Measurements from ENCODE around the gene ARHGAP6. TPM values are rescaled to one million over a fixed set of nuclear protein-coding genes. Genes with fewer than 3 reads are reported as not detected.

ARHGAP6 gene
- total RNA-seq, 1 donor from 2014 or later, result not detected

DNA sequence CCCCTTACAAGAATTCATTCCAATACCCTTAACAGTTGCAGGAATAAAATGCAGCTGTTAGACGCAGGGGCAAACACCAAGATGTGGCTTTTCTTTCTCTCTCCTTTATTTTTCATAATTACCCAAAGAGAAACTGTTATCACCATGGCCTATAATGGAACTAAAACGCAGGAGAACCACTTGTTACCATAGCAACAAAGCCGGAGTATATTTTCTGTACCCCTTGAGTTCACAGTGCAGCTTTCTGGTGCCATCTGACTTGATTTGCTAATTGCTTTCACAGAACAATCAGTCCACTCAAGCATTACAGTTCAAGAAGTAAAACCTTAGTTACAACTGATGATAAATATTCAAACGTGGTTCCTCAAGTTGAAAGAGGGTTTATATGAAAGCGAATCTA lies 214.6 kb downstream of the ARHGAP6 start:
- intact Hi-C loops (cut with micrococcal nuclease), result no loop called here
- H3K9me3 Mint-ChIP-seq, result no peaks in the 10 kb centered on the region
- H3K27me3 Mint-ChIP-seq (ENCODE audit: low read depth), result no peaks in the 10 kb centered on the region
- no peak for DNase-seq (ENCODE audit: low spot score)
- no peak overlapping the region for H3K4me3 Mint-ChIP-seq (ENCODE audit: low read depth)
- H3K36me3 Mint-ChIP-seq (ENCODE audit: low read depth), result no peaks in the 10 kb centered on the region
- H3K4me1 Mint-ChIP-seq (ENCODE audit: low read depth), result no peaks in the 10 kb centered on the region
- H3K27ac Mint-ChIP-seq, result no peak overlapping the region

DNA sequence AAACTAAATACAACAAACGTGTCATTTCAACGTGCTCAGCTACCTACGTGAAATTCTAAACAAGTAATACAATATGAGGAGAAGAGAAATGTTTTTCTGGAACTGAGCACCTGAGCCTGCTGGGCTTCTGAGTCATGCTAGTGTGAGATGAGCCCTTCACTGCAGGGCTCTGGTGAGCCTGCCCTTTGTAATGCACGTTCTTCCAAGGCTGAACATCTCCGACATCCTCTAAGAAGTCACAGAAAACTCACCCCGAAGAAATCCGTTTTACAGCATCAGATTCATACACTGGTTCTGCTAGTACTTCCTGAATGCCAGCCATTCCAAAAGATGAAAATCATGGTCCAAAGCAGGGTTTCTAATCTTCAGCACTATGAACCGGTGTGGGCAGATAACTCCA lies 215.4 kb downstream of the ARHGAP6 start:
- Mint-ChIP-seq H3K27me3 (ENCODE audit: low read depth) (no peaks in the 10 kb centered on the region), H3K4me1 (ENCODE audit: low read depth) (no peaks in the 10 kb centered on the region), H3K4me3 (ENCODE audit: low read depth) (no peak overlapping the region), H3K27ac (no peak overlapping the region), H3K36me3 (ENCODE audit: low read depth) (no peaks in the 10 kb centered on the region), H3K9me3 (no peaks in the 10 kb centered on the region)
- DNase-seq (ENCODE audit: low spot score), result no peak
- intact Hi-C loops (cut with micrococcal nuclease), result no loop called here

DNA sequence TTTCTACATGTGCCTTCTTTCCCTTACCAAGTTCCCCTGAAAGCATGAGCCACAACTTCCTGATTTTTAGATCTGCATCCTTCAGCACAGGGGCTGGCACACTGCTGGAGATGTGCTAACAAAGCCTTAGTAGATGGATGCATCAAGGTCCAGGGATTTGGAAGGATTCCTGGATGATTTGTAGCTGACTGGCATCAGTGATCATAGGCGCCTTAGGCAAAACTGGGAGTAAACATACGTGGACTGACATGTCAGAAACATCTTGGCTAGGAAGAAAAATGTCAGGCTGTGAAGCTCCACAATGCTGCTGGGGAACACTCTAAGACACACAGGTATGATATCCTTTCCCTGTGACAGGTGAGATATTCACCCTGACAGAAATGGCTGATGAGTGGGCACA lies 216.1 kb downstream of the ARHGAP6 start:
- intact Hi-C loops (cut with micrococcal nuclease), result no loop called here
- DNase-seq (ENCODE audit: low spot score), result no peak
- no peak overlapping the region for H3K27ac Mint-ChIP-seq

GRCh38 chrX:11447418-11447817 lies 218.3 kb downstream of the ARHGAP6 start:
- intact Hi-C loops (cut with micrococcal nuclease), result no loop called here
- no peak overlapping the region for H3K27ac Mint-ChIP-seq
- no peaks in the 10 kb centered on the region for H3K36me3 Mint-ChIP-seq (ENCODE audit: low read depth)
- no peak overlapping the region for H3K4me3 Mint-ChIP-seq (ENCODE audit: low read depth)
- no peaks in the 10 kb centered on the region for H3K9me3 Mint-ChIP-seq
- no peaks in the 10 kb centered on the region for H3K4me1 Mint-ChIP-seq (ENCODE audit: low read depth)
- no peaks in the 10 kb centered on the region for H3K27me3 Mint-ChIP-seq (ENCODE audit: low read depth)
- DNase-seq (ENCODE audit: low spot score), result no peak

More for the DNA sequence above, 216.1 kb downstream of the ARHGAP6 start:
- no peaks in the 10 kb centered on the region for H3K9me3 Mint-ChIP-seq
- no peak overlapping the region for H3K4me3 Mint-ChIP-seq (ENCODE audit: low read depth)
- no peaks in the 10 kb centered on the region for H3K36me3 Mint-ChIP-seq (ENCODE audit: low read depth)
- H3K27me3 Mint-ChIP-seq (ENCODE audit: low read depth), result no peaks in the 10 kb centered on the region
- no peaks in the 10 kb centered on the region for H3K4me1 Mint-ChIP-seq (ENCODE audit: low read depth)

DNA sequence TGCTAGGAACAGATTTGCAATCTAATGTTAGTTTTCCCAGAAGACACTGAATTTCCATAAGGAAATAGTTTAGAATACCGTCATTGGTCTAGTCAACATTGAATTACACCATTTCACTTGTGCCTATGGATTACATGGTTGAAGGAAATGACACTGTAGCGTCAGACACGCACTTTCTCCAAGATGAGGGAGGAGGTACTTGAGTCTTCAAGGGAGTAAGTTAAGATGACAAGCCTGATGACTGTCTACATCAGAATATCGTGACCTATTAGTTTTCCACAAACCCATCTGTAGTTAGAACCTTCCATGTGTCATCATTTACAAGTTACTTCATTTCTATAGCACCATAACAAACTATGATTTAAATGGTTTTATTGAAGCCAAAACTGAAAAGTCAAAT lies 218.8 kb downstream of the ARHGAP6 start:
- H3K36me3 Mint-ChIP-seq (ENCODE audit: low read depth), result no peaks in the 10 kb centered on the region
- H3K4me1 Mint-ChIP-seq (ENCODE audit: low read depth), result no peaks in the 10 kb centered on the region

DNA sequence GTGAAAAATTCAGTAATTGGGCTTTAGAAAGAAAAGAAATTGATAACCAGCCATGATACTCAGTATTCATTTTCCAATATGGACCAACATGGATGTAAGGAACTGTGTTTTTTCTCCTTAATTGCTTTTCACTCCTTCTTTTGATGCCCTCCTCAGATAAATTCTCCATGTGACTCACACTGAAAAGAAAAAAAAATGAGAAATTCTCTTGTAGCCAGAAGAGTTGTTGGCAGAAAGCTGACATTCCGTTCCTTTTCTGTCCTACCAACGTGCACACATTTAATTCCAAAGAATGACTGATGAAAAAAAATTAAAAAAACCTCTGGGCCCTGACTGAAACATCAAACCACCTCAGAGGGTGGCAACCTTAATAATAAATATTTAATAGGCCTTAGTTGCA lies 219.4 kb downstream of the ARHGAP6 start:
- Mint-ChIP-seq H3K27me3 (ENCODE audit: low read depth) (no peaks in the 10 kb centered on the region), H3K4me1 (ENCODE audit: low read depth) (no peaks in the 10 kb centered on the region), H3K27ac (no peak overlapping the region), H3K36me3 (ENCODE audit: low read depth) (no peaks in the 10 kb centered on the region), H3K4me3 (ENCODE audit: low read depth) (no peak overlapping the region), H3K9me3 (no peaks in the 10 kb centered on the region)
- DNase-seq (ENCODE audit: low spot score), result no peak
- intact Hi-C loops (cut with micrococcal nuclease), result no loop called here

More for the DNA sequence above, 218.8 kb downstream of the ARHGAP6 start:
- no peaks in the 10 kb centered on the region for H3K9me3 Mint-ChIP-seq
- H3K27me3 Mint-ChIP-seq (ENCODE audit: low read depth), result no peaks in the 10 kb centered on the region
- intact Hi-C loops (cut with micrococcal nuclease), result no loop called here
- DNase-seq (ENCODE audit: low spot score), result no peak
- no peak overlapping the region for H3K4me3 Mint-ChIP-seq (ENCODE audit: low read depth)
- H3K27ac Mint-ChIP-seq, result no peak overlapping the region

DNA sequence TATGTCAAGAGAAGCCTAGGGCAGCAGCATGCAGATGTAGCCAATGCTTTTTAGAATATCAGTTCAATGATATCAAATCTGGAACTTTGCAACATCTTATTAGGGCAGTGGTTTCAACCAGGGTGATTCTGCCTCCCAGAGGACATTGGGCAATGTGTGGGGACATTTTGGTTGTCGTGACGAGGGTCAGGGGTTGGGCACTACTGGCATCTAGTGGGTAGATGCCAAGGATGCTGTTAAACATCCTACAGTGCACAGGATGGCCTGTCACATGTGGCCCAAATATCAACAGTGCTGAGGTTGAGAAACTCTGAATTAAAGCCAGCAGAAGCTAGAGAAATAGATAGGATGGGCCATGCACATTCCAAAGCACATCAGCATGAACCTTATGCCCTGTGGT lies 220.2 kb downstream of the ARHGAP6 start:
- Mint-ChIP-seq H3K4me1 (ENCODE audit: low read depth) (no peaks in the 10 kb centered on the region), H3K36me3 (ENCODE audit: low read depth) (no peaks in the 10 kb centered on the region), H3K9me3 (no peaks in the 10 kb centered on the region), H3K27ac (no peak overlapping the region), H3K4me3 (ENCODE audit: low read depth) (no peak overlapping the region), H3K27me3 (ENCODE audit: low read depth) (no peaks in the 10 kb centered on the region)
- DNase-seq (ENCODE audit: low spot score), result no peak
- intact Hi-C loops (cut with micrococcal nuclease), result no loop called here

DNA sequence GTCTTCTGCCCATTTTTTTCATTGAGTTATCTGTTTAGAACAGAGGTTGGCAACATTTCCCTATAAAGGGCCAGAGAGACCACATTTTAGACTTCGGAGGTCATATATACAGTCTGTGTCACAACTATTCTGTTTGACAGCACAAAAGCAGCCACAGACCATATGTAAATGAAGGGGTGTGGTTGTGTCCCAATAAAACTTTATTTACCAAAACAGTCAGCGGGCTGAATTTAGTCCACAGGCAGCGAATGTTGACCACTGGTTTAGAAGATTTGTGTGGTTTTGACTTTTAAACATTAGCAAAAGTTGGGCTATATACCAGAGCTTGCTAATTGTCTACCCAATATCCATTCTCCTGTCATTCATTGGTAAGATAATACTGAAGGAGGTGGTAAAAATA lies 221.7 kb downstream of the ARHGAP6 start:
- no peaks in the 10 kb centered on the region for H3K36me3 Mint-ChIP-seq (ENCODE audit: low read depth)
- DNase-seq (ENCODE audit: low spot score), result no peak
- H3K27ac Mint-ChIP-seq, result no peak overlapping the region
- no peak overlapping the region for H3K4me3 Mint-ChIP-seq (ENCODE audit: low read depth)
- no peaks in the 10 kb centered on the region for H3K27me3 Mint-ChIP-seq (ENCODE audit: low read depth)
- no peaks in the 10 kb centered on the region for H3K4me1 Mint-ChIP-seq (ENCODE audit: low read depth)
- H3K9me3 Mint-ChIP-seq, result no peaks in the 10 kb centered on the region
- intact Hi-C loops (cut with micrococcal nuclease), result no loop called here

DNA sequence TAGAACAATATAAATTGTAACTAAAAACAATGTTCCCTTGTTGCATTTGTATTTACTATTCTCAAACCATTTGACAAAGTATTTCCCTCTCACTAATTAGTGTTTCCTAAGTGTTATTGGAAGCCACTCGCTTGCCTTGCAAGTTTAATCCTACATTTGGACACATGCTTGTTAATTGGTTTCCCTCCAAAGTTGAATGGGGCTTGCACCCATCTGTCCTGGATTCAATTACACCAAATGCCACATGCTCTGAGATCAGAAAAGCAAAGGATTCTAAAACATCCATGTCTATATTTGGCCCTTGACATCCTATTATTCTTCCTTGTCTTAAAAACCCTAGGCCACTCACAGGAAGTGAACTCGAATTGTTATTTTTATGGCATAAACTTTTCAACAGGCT lies 225.9 kb downstream of the ARHGAP6 start:
- no peak overlapping the region for H3K4me3 Mint-ChIP-seq (ENCODE audit: low read depth)
- DNase-seq (ENCODE audit: low spot score), result no peak
- no peaks in the 10 kb centered on the region for H3K9me3 Mint-ChIP-seq
- intact Hi-C loops (cut with micrococcal nuclease), result no loop called here
- no peaks in the 10 kb centered on the region for H3K36me3 Mint-ChIP-seq (ENCODE audit: low read depth)
- H3K4me1 Mint-ChIP-seq (ENCODE audit: low read depth), result no peaks in the 10 kb centered on the region
- H3K27me3 Mint-ChIP-seq (ENCODE audit: low read depth), result no peaks in the 10 kb centered on the region
- H3K27ac Mint-ChIP-seq, result no peak overlapping the region

- H3K27ac Mint-ChIP-seq, result no peak overlapping the region
- no peak for DNase-seq (ENCODE audit: low spot score)
- no peaks in the 10 kb centered on the region for H3K27me3 Mint-ChIP-seq (ENCODE audit: low read depth)
- no peaks in the 10 kb centered on the region for H3K4me1 Mint-ChIP-seq (ENCODE audit: low read depth)
- intact Hi-C loops (cut with micrococcal nuclease), result no loop called here
- no peaks in the 10 kb centered on the region for H3K36me3 Mint-ChIP-seq (ENCODE audit: low read depth)
- H3K9me3 Mint-ChIP-seq, result no peaks in the 10 kb centered on the region
- H3K4me3 Mint-ChIP-seq (ENCODE audit: low read depth), result no peak overlapping the region
Observed at GRCh38 chrX:11438767-11439166, 227.0 kb downstream of the ARHGAP6 start.

- H3K27me3 Mint-ChIP-seq (ENCODE audit: low read depth), result no peaks in the 10 kb centered on the region
- H3K27ac Mint-ChIP-seq, result no peak overlapping the region
- H3K9me3 Mint-ChIP-seq, result no peaks in the 10 kb centered on the region
- intact Hi-C loops (cut with micrococcal nuclease), result no loop called here
- DNase-seq (ENCODE audit: low spot score), result no peak
- H3K4me3 Mint-ChIP-seq (ENCODE audit: low read depth), result no peak overlapping the region
- no peaks in the 10 kb centered on the region for H3K36me3 Mint-ChIP-seq (ENCODE audit: low read depth)
- no peaks in the 10 kb centered on the region for H3K4me1 Mint-ChIP-seq (ENCODE audit: low read depth)
Observed at GRCh38 chrX:11438380-11438723, 227.4 kb downstream of the ARHGAP6 start.

DNA sequence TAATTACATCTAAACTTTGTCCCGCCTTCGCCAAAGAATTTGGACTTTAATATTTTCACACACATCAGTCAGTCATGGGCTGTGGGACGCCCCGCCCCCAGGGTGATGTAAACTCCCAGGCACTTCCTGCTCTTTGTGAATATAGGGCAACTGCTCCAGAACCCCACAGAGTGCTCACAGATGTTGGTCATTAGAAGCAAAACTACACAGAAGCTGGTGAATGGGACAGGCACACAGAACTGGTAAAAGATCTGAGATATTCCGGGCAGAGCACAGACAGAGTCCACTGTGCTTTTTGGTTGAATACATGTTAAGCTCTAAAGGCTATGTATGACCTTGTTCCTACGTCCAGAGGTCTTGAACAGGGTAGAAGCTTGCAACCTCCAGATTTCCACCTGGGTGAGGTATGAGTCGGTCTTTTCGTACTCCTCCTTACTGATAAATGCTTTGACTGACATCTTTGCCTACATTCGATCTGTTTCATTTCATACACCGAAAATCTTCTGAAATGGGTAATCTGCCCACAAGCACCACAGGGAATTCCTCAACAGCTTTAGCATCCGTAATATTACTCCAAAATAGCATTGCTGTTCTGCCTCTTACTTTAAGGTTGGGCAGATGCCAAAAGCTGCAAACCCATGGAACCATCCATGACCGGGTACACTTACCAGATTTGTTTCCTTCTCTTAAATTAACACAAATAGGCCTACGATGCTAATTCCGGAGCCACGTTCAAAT lies 227.9 kb downstream of the ARHGAP6 start:
- no peak overlapping the region for H3K4me3 Mint-ChIP-seq (ENCODE audit: low read depth)

DNA sequence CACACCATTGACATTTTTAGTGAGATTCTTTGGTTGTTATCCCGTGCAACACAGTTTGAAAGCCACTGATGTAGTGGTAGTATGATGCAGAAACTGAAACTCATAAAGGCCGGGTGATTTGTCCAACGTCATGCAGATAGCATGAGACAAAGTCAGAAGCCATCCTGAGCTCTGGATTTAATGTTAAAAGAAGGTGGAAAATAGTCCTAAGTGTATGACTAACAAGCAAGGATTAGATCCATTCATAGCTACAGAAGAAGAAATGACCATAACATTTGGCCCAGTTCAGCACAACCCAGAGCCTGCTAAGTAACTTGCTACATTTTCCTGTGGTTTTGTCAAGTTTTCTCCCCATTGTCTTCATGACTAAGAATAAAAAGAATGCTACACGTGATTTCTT lies 230.2 kb downstream of the ARHGAP6 start:
- no peak overlapping the region for H3K4me3 Mint-ChIP-seq (ENCODE audit: low read depth)
- H3K4me1 Mint-ChIP-seq (ENCODE audit: low read depth), result no peaks in the 10 kb centered on the region
- no peaks in the 10 kb centered on the region for H3K27me3 Mint-ChIP-seq (ENCODE audit: low read depth)
- no peak for DNase-seq (ENCODE audit: low spot score)
- no peaks in the 10 kb centered on the region for H3K9me3 Mint-ChIP-seq
- no peak overlapping the region for H3K27ac Mint-ChIP-seq
- H3K36me3 Mint-ChIP-seq (ENCODE audit: low read depth), result no peaks in the 10 kb centered on the region
- intact Hi-C loops (cut with micrococcal nuclease), result no loop called here

More for the DNA sequence above, 227.9 kb downstream of the ARHGAP6 start:
- Mint-ChIP-seq H3K4me1 (ENCODE audit: low read depth) (no peaks in the 10 kb centered on the region), H3K27me3 (ENCODE audit: low read depth) (no peaks in the 10 kb centered on the region), H3K27ac (no peak overlapping the region), H3K9me3 (no peaks in the 10 kb centered on the region), H3K36me3 (ENCODE audit: low read depth) (no peaks in the 10 kb centered on the region)
- no peak for DNase-seq (ENCODE audit: low spot score)
- intact Hi-C loops (cut with micrococcal nuclease), result no loop called here

DNA sequence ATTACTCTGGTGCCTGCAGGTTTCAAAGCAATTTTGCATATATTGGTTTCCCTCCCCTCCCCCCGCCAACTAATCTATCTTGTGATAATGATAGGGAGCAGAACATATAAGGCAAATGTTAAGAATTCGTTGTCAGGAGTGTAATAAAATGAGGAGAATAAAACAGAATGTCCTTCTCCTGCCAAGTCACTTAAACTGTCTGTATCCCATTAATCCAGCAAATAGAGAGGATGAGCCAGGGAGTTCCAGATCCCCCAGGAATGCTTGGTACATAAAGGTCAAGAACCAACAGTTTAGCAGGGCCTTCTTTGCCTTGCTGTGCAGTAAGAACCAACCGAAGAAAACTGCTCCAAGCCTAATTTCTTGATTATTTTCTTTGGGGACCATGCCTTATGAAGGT lies 231.1 kb downstream of the ARHGAP6 start:
- H3K36me3 Mint-ChIP-seq (ENCODE audit: low read depth), result no peaks in the 10 kb centered on the region
- no peak overlapping the region for H3K27ac Mint-ChIP-seq
- intact Hi-C loops (cut with micrococcal nuclease), result no loop called here
- H3K27me3 Mint-ChIP-seq (ENCODE audit: low read depth), result no peaks in the 10 kb centered on the region
- H3K4me1 Mint-ChIP-seq (ENCODE audit: low read depth), result no peaks in the 10 kb centered on the region
- H3K4me3 Mint-ChIP-seq (ENCODE audit: low read depth), result no peak overlapping the region
- no peak for DNase-seq (ENCODE audit: low spot score)
- H3K9me3 Mint-ChIP-seq, result no peaks in the 10 kb centered on the region

All from activated T-helper 2 cell treated with anti-CD3 and anti-CD28 coated beads, Interferon-gamma antibody, Interleukin-2, Interleukin-4, amounts not matched to agents 10 μg/mL and 5 μg/mL and 100 μg/mL, durations not matched to agents 14 hours and 24 hours and 36 hours (primary cell).